AG20443 (cell line): ENCODE data around the gene ADRB2.

Experiments
- DNase-seq: peaks from one replicate; pipeline ENCODE4 v3.0.0; 2012; ENCODE audit warnings: low spot score, mixed read lengths

ADRB2 gene

GRCh38 chr5:148805326-148806290, 20.8 kb upstream of the ADRB2 start:
- DNase-seq, result peak; percentile 25

GRCh38 chr5:148806520-148806931, 19.9 kb upstream of the ADRB2 start:
- DNase-seq, result no peak

- no peak for DNase-seq
Measured at GRCh38 chr5:148807851-148808250, 18.6 kb upstream of the ADRB2 start.

GRCh38 chr5:148808864-148809642, 17.4 kb upstream of the ADRB2 start:
- DNase-seq, result no peak

GRCh38 chr5:148809781-148810524, 16.5 kb upstream of the ADRB2 start:
- no peak for DNase-seq

GRCh38 chr5:148810823-148811222, 15.6 kb upstream of the ADRB2 start:
- no peak for DNase-seq

- DNase-seq, result no peak
Measured at GRCh38 chr5:148811756-148812155, 14.7 kb upstream of the ADRB2 start.

- DNase-seq, result no peak
Measured at GRCh38 chr5:148815086-148815485, 11.3 kb upstream of the ADRB2 start.

GRCh38 chr5:148815578-148815977, 10.8 kb upstream of the ADRB2 start:
- DNase-seq, result no peak

GRCh38 chr5:148816357-148816756, 10.1 kb upstream of the ADRB2 start:
- DNase-seq, result no peak

GRCh38 chr5:148816782-148817181, 9.6 kb upstream of the ADRB2 start:
- DNase-seq, result no peak

- no peak for DNase-seq
Measured at GRCh38 chr5:148817606-148818005, 8.8 kb upstream of the ADRB2 start.

GRCh38 chr5:148820461-148821395, 5.7 kb upstream of the ADRB2 start:
- peak; percentile 33 for DNase-seq

- DNase-seq, result no peak
Measured at GRCh38 chr5:148823871-148824270, 2.5 kb upstream of the ADRB2 start.

GRCh38 chr5:148825716-148826052, 727 bp upstream of the ADRB2 start:
- DNase-seq, result peak; percentile 29

GRCh38 chr5:148826739-148827070, 294 bp downstream of the ADRB2 start:
- no peak for DNase-seq

- DNase-seq, result no peak
Measured at GRCh38 chr5:148827723-148828122, 1.3 kb downstream of the ADRB2 start.

GRCh38 chr5:148828511-148829247, 2.3 kb downstream of the ADRB2 start:
- no peak for DNase-seq

GRCh38 chr5:148829248-148829594, 2.8 kb downstream of the ADRB2 start:
- DNase-seq, result no peak

- no peak for DNase-seq
Measured at GRCh38 chr5:148829734-148830133, 3.3 kb downstream of the ADRB2 start.

- DNase-seq, result no peak
Measured at GRCh38 chr5:148830211-148830610, 3.8 kb downstream of the ADRB2 start.
